ENCODE results near the gene IGFBP3. TPM values are rescaled to one million over a fixed set of nuclear protein-coding genes. Genes with fewer than 3 reads are reported as not detected.

Gene IGFBP3
- total and polyA plus RNA-seq, 2 experiments from 2014 or later: 11.2 to 11.3 TPM

GRCh38 chr7:45917064-45917463 is 4.0 kb downstream of the IGFBP3 start:
- no peak for TF ChIP-seq CTCF (conservative IDR thresholded peaks at IDR 0.05; ENCODE audit: low read depth in 2 of 2)
- no peak for TF ChIP-seq NANOG (IDR thresholded peaks at IDR 0.05; ENCODE audit: borderline replicate concordance)
- H3K79me2 ChIP-seq (replicated peaks; ENCODE audit: insufficient read depth): no peaks in the 10 kb centered on the region
- ATAC-seq: no peak
- no peak overlapping the region for H2AFZ ChIP-seq
- 0 out of 2 replicates have a peak, but pooled peaks cover 7% of the 10 kb centered on the region for H4K20me1 ChIP-seq (replicated peaks; ENCODE audit: insufficient read depth)
- 0 out of 2 replicates have a peak, but pooled peaks cover 6% of the 10 kb centered on the region for H3F3A ChIP-seq (replicated peaks; ENCODE audit: low read depth)
- no peaks in the 10 kb centered on the region for H3K36me3 ChIP-seq (ENCODE audit: insufficient read depth)
- DNase-seq (ENCODE audit: low spot score): no peak
- Mint-ChIP-seq H3K27me3 (ENCODE audit: insufficient read depth, low read depth, poor library complexity) (peaks cover 39% of the 10 kb centered on the region), H3K9me3 (no peaks in the 10 kb centered on the region), H3K27ac (no peak overlapping the region), H3K4me1 (peaks cover 14% of the 10 kb centered on the region), H3K4me3 (no peak overlapping the region), H3K36me3 (ENCODE audit: low read depth) (peaks cover 13% of the 10 kb centered on the region; the same call in 2 of the 3 replicates)
- peaks cover 27% of the 10 kb centered on the region for H3K4me1 ChIP-seq (ENCODE audit: insufficient read depth)
- no peak overlapping the region for H3K27ac ChIP-seq (ENCODE audit: low read depth)
- H3K9me2 ChIP-seq (ENCODE audit: insufficient read depth): no peaks in the 10 kb centered on the region
- no peak overlapping the region for H3K4me2 ChIP-seq
- H3K4me3 ChIP-seq: no peak overlapping the region
- H3K27me3 ChIP-seq (ENCODE audit: insufficient read depth): peaks cover 42% of the 10 kb centered on the region

DNA sequence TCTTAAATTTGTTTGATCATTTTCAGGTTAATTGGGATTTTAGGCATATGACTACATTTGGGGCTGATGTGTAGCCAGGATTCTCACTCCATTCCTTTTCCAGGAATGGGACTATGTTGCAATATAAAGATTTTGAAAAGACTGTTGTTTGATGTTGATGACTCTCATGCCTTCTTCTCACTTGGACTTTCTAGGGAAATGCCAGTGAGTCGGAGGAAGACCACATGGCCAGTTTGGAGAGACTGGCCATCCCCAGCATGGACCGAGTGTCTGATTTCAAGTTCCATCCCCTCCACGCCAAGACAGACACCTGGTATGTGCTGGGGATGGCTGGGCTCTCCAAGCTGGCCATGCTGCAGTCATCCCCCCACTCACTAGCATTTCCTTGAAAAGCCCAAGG is 5.5 kb downstream of the IGFBP3 start:
- Histone ChIP-seq H3K27ac (ENCODE audit: low read depth) (no peak overlapping the region), H3F3A (replicated peaks; ENCODE audit: low read depth) (0 out of 2 replicates have a peak, but pooled peaks cover 2% of the 10 kb centered on the region), H3K27me3 (ENCODE audit: insufficient read depth) (peaks cover 30% of the 10 kb centered on the region), H3K9me2 (ENCODE audit: insufficient read depth) (no peaks in the 10 kb centered on the region), H3K79me2 (replicated peaks; ENCODE audit: insufficient read depth) (no peaks in the 10 kb centered on the region), H3K4me2 (no peak overlapping the region), H4K20me1 (replicated peaks; ENCODE audit: insufficient read depth) (0 out of 2 replicates have a peak, but pooled peaks cover 7% of the 10 kb centered on the region), H3K4me3 (no peak overlapping the region), H3K36me3 (ENCODE audit: insufficient read depth) (no peaks in the 10 kb centered on the region), H2AFZ (no peak overlapping the region), H3K4me1 (ENCODE audit: insufficient read depth) (peaks cover 27% of the 10 kb centered on the region)
- Mint-ChIP-seq H3K4me3 (no peak overlapping the region), H3K36me3 (ENCODE audit: low read depth) (peaks cover 13% of the 10 kb centered on the region; the same call in 2 of the 3 replicates), H3K9me3 (no peaks in the 10 kb centered on the region), H3K27me3 (ENCODE audit: insufficient read depth, low read depth, poor library complexity) (peaks cover 32% of the 10 kb centered on the region), H3K27ac (no peak overlapping the region), H3K4me1 (peaks cover 13% of the 10 kb centered on the region)
- TF ChIP-seq EZH2phosphoT487 (IDR thresholded peaks at IDR 0.05; ENCODE audit: unreplicated experiment): no peak
- TF ChIP-seq ZNF331 (CRISPR knock-in tag; IDR thresholded peaks at IDR 0.05; ENCODE audit: low read depth): no peak
- no peak for TF ChIP-seq POLR2AphosphoS5 (IDR thresholded peaks at IDR 0.05; ENCODE audit: low read depth)
- DNase-seq (ENCODE audit: low spot score) (no peak), ATAC-seq (no peak)

- H3K4me1 ChIP-seq (ENCODE audit: insufficient read depth): peaks cover 23% of the 10 kb centered on the region
- H3K27me3 ChIP-seq (ENCODE audit: insufficient read depth): peaks cover 23% of the 10 kb centered on the region
- H3K79me2 ChIP-seq (replicated peaks; ENCODE audit: insufficient read depth): no peaks in the 10 kb centered on the region
- Mint-ChIP-seq H3K4me3 (no peak overlapping the region), H3K4me1 (peaks cover 9% of the 10 kb centered on the region), H3K27ac (no peak overlapping the region), H3K36me3 (ENCODE audit: low read depth) (peaks cover 13% of the 10 kb centered on the region; the same call in 2 of the 3 replicates), H3K27me3 (ENCODE audit: insufficient read depth, low read depth, poor library complexity) (peaks cover 26% of the 10 kb centered on the region), H3K9me3 (no peaks in the 10 kb centered on the region)
- H4K20me1 ChIP-seq (replicated peaks; ENCODE audit: insufficient read depth): 0 out of 2 replicates have a peak, but pooled peaks cover 7% of the 10 kb centered on the region
- ATAC-seq (no peak), DNase-seq (ENCODE audit: low spot score) (no peak)
- H2AFZ ChIP-seq: no peak overlapping the region
- H3K9me2 ChIP-seq (ENCODE audit: insufficient read depth): no peaks in the 10 kb centered on the region
- no peak for TF ChIP-seq REST (IDR thresholded peaks at IDR 0.05; ENCODE audit: unreplicated experiment)
- no peak for TF ChIP-seq EZH2phosphoT487 (IDR thresholded peaks at IDR 0.05; ENCODE audit: unreplicated experiment)
- TF ChIP-seq NANOG (IDR thresholded peaks at IDR 0.05; ENCODE audit: borderline replicate concordance): no peak
- no peak for TF ChIP-seq ETS1 (IDR thresholded peaks at IDR 0.05)
- no peak for TF ChIP-seq CTCF (conservative IDR thresholded peaks at IDR 0.05; ENCODE audit: low read depth in 2 of 2)
- no peak overlapping the region for H3K4me3 ChIP-seq
- H3K4me2 ChIP-seq: no peak overlapping the region
- no peaks in the 10 kb centered on the region for H3K36me3 ChIP-seq (ENCODE audit: insufficient read depth)
- H3K27ac ChIP-seq (ENCODE audit: low read depth): no peak overlapping the region
- H3F3A ChIP-seq (replicated peaks; ENCODE audit: low read depth): no peaks in the 10 kb centered on the region
Observed at GRCh38 chr7:45914911-45915310, 6.2 kb downstream of the IGFBP3 start.

Measured in GM23338 (cell line).